GM18519 (cell line): ENCODE results near the gene UMAD1.
"Not testable (repeated sequence)": the region's sequence is repeated elsewhere in the genome, so short reads cannot be mapped to it uniquely, and the experiment has no call there.

Experiments
- ATAC-seq: cut with Tn5 transposase; IDR thresholded peaks from one replicate; pipeline ENCODE4 v1.9.1; 2021; ENCODE audit warnings: mild to moderate bottlenecking, moderate library complexity; ENCODE audit not compliant: unreplicated experiment, low FRiP score

Gene UMAD1

DNA sequence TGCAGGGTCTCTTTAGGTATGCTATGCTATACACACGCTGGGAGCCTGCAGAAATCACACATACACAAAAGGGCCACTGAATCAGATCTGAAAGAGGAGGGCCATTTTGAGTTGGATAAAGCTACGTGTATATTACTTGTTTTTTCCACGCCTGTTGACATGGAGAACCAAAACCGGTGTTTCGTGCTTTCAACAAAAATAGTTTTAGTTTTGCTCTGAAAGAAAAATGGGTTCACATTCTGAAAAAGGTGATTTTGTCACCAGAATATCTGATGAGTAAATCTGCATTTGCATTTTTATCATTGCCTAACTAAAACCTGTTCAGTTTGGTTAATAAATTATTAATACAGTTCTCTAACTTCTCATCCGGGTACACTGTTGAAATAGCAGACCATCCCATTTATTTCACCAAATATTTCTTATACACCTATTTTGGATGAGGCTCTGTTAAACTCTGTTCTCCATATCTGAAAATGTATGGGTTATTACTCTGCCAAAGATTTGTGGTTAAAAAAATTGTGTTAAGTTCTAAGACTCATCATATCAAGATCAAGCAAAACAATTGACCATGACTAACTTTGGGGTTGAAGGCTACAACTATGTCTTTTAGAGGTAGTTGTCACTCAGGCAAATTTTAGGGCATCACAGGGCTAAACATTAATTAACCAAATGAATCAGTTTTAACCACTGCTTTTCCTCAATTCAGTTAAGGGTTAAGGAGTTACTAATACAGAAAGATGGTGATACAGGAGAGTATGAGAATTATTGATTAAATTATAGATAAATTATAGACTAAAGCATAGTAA is 179.1 kb downstream of the UMAD1 start:
- ATAC-seq, result no peak

DNA sequence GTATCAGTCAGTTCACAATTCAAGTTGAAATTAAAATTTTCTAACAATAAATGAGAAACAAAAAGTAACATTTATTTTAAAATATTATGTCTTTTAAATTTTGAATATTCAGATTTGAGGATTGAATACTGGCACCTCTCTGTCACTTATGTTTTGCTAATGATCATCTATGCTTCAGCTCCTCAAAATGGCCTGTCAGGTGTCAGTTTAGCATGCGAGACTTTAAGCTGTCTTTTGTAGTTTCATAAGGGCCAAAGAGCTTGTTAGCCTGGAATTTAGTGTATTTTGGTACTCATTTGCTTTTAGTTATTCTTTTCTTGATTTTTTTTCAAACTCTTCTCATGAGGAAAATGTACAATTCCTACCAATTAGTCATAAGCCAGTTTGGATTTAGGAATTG is 179.9 kb downstream of the UMAD1 start:
- ATAC-seq, result no peak

DNA sequence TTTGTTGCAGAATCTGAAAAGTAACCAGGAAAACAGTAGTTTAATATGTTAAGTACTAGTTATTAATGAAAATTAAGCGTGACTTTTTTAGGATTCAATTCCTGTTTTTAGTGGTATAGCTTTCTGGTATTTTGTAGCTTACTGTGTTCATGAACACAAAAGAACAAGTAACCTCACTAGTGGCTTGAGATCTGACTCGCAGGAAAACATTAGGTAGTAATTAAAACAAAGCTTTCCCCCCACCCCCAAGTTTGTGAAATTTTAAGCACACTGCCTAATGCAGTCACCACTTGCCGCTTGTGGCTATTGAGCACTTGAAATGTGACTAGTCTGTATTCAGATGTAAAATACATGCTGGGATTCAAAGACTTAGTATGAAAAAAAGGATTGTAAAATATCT is 180.4 kb downstream of the UMAD1 start:
- ATAC-seq, result no peak

DNA sequence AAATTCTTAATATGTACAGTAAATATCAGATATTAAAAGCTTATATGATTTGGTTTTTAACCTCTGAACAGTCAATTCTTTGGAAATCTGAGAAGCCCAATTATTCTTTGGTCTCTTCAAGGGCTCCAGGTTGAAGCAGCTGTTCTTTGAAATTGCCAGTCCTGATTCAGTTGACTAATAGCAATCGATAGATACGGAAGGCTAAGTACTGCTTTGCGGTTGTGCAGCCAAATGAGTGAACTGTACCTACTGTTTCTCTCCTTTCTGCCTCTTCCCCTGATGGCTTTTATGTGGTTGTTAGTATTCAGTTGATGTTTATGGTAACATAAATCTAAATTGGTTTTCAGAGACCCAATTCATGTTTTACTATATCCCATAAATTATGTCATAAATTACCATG is 181.0 kb downstream of the UMAD1 start:
- no peak for ATAC-seq

DNA sequence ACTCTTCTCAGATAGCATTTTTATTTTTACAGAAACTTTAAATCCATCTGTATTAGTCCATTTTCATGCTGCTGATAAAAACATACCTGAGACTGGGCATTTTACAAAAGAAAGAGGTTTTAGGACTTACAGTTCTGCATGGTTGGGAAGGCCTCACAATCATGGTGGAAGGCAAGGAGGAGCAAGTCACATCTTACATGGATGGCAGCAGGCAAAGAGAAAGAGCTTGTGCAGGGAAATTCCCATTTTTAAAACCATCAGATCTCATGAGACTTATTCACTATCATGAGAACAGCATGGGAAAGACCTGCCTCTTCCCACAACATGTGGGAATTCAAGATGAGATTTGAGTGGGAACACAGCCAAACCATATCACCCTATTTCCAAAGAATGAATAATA is 184.7 kb downstream of the UMAD1 start:
- not testable (repeated sequence) for ATAC-seq

DNA sequence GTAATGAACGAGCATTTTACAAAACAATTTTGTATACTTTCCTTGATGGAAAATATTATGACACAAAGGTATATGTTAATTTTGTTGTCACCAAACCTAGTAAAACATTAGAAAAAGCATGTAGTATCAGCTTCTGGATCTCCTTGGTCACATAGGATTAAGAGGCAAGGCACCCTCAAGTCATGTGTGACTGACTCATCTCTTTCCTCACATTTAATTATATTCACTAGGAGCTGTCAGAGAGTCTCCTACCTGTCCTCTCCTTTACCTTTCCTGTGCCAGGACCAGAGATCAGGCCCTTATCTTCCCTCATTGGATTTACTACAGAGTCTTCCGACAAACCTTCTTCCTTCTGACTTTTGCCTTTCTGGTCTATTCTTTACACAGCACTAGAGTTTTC is 189.1 kb downstream of the UMAD1 start:
- ATAC-seq, result no peak

DNA sequence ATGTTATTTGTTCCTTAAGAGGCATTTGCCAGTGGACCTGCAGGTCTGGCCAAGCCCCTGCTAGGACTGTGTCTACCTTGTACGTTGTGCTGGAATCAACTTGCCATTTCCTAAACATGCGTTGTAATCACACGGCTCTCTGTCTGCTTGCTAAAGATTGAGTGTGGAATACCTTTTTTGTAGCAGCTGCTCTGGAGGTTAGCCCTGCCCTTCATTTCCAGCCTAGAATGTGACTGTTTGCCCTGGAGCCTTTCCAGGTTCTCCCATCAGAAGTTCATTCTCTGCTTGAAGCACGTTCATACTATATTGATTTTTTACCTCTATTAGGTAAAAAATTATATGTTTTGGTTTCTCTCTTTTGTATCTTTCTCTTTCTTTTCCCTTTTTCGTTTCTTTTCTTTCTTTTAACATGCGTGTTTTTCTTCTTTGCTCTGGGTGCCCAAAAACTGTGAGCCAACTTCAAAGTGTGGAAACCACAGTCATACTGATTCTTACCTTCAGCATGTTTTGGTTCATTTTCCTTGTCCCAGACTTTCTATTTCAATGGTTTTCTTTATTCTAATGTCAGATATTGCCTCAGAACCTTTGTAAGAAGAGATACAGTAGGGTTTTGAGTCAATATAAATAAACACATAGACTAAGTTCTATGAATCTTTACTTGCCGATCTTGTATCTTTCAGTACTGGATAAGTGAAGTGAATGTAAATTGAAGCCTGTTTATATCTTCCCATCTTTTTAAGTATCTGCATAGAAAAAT is 189.7 kb downstream of the UMAD1 start:
- ATAC-seq, result no peak

DNA sequence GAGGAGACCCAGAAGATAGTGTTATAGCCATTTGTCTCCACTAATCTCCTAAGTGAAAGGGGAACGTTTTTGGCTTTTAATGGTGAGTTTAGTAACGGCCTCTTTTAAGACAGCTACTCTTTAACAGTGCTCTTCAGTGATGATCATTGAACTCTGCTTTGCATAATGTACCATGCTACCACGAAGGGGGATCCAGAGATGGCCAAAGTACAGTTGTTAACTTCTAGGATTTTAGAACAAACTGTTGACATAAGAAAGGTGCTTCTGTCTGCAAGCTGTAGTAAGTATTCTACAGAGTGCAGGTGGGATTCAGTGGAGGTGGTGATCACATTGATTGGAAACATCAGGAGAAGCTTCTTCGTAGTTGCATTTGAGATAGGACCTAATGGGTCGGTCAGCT is 192.0 kb downstream of the UMAD1 start:
- ATAC-seq, result no peak

DNA sequence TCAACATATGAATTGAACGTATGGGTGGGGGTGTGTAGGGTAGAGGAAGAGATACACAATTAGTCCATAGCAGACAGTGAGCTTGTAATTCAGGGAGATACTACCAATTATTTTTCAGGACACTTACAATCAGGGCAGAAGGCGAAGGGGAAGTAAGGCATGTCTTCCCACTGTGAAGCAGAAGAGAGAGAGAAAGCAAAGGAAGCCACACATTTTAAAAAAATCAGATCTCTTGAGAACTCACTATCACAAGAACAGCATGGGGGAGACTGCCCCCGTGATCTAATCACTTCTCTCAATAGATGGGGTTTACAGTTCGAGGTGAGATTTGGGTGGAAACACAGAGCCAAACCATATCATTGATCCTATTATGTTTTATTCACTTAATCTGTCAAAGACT is 194.2 kb downstream of the UMAD1 start:
- ATAC-seq, result no peak

DNA sequence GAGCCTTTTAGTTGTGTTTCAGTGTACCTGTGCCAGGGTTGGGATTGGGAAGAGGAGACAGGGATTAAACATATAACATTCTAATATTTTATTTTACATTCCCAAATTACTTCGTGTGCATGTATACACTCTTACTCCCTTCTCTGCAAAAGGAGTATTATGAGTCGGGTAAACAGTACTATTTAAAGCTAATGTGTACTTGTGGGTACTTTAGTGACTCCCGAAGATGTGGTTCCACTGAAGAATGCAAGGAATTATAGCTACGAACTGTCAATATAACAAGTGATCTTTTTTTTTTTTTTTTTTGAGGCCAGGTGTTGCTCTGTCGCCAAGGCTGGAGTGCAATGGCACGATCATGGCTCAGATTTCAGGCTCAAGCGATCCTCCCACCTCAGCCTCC is 200.5 kb downstream of the UMAD1 start:
- no peak for ATAC-seq

DNA sequence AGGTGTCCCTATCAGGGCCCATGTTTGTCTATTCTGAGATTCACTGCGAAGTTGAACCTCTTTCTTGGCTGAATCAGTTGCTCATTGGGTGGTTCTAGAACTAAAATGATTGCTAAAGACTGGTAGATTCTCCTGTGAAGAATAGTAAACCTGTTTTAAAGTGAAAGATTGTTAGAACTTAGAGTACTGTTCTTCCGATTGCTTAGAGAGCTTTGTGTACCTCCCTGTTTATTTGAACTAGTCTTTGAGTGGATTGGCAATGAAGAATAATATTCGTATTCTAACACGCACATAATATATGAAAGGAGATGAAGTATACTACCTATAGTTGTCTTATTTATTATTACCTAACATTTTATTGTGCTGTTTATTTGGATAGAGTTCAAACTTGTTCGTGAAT is 202.7 kb downstream of the UMAD1 start:
- no peak for ATAC-seq

DNA sequence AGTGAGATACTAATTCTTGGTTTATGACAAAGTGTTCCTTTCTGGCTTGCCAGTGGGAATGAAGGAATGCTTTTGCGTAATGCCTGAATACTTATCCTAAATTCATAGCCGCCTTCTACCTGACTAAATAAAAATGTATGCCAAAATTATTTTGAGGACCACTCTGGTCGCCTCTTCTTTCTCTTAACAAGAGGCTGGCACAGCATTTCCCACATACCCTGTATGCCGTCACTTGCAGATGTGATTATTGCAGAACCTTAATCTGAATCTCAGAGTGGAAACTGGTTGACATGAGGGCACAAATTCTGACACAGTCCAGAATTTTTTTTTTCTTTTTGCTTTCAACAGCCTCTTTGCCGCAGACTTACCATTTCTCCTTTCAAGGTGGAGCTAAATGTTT is 203.4 kb downstream of the UMAD1 start:
- ATAC-seq, result no peak

DNA sequence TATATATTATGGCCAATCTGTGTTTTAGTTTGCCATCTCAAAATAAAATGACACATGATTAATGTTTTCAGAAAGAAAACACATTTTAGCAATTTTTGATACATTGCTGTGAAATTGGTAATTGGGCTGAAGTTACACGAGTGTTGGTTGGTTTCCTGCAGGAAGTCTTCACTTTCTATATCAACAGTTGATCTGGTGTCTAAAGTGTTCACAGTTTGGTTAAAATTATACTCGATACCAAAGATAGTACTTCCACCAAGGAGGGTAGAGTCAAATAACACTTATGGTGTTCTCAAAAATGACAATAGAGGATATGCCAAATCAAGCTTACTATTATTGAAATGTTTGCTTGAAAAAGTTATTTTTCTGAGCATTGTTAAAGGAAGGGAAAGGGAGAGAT is 207.7 kb downstream of the UMAD1 start:
- ATAC-seq, result no peak

DNA sequence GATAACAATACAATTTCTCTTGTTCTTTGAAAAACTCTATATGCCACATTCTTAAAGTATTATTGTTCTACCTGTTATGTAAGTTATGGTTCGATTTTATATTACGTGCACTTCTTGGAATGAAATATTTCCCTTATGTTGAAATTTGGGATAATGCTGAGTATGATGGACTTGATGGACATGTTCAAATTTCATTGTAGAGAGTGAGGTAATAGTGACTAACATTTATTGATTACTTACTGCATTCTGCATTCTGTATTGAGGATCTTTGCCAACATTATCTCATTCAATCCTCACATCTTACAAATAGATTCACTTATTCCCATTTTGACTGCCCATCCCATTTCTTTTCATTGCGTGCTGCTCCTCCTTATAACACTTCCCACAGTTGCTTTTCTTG is 208.3 kb downstream of the UMAD1 start:
- no peak for ATAC-seq

DNA sequence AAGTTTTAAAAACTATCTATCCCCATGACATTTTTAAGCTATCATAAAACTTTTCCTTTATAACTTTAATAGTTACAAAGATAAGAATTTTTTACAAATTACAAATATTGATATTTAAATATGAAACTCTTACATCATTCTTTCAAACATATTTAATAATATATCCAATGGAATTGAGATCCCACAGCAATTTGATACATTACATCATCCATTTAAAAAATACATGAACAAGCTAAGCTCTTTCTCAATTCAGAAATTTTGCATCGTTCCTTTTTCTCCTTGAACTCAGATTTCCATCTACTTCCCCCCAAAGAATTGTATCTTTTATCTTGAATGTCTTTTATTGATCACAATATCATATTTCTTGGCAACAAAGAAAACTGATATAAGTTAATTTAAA is 209.6 kb downstream of the UMAD1 start:
- no peak for ATAC-seq

DNA sequence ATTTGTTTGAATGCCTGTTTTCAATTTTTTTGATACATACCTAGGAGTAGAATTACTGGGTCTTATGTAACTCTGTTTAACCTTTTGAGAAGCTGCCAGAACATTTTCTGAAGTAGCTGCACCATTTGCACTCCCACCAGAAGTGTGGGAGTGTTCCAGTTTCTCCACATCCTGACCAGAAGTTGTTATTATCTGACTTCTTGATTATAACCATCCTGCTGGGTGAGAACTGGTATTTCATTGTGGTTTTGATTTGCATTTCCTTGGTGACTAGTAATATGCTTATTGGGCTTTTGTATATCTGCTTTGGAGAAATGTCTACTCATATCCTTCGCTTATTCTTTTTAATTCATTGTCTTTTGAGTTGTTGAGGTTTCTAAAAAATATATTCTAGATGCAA is 210.8 kb downstream of the UMAD1 start:
- ATAC-seq, result no peak

DNA sequence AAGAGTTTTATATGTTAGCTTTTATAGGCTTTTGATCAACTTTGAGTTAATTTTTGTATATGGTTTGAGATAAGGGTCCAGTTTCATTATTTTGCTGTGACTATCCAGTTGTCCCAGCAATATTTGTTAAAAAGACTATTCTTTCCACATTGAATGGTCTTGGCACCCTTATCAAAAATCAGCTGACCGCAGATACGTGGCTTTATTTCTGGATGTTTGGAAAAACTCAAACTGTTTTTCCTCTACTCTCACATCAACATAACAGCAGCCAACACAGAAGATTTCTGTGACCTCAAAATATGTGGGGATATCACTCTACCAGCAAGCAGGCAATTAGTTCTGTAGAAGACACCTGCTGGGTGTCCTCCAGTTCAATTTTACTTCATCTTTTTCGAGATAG is 211.4 kb downstream of the UMAD1 start:
- no peak for ATAC-seq

DNA sequence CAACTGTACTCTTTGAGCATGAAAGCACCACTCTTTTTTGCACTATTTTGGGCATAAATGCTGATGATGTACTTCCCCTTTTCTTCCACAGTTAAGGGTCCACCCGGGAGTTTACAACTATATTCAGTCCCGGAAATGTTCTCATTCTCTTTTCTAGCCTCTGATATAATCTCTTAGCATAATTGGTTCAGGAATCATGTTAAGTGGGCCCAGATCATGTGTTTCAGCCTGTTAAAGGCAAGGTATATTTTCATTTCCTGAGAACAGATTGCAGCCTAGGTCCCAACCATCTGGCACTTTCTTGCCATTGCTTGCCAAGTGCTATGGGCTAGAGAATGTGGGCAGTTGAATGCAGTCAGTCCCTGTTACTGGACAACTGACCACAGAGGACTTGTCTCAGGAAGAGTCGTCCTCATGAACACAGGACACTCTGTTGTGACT is 216.6 kb downstream of the UMAD1 start:
- no peak for ATAC-seq

DNA sequence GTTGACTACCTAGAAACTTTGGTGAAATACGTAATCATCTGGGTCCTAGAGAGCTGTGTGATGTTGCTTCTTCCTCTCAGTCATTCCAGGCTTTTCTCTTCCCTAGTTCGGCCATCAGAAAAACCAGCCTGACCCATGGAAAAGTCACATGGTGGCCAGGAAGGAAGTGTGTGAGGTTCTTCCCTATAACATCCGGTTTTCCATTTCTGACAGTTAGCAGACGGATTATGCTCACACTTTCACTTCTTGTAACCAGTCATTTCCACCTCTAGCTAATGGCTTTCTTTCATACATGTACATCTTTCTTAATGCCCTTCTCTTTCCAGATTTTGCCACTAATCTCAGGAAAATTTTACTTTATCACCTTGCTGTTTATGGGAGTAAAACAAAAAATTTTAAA is 218.0 kb downstream of the UMAD1 start:
- no peak for ATAC-seq

DNA sequence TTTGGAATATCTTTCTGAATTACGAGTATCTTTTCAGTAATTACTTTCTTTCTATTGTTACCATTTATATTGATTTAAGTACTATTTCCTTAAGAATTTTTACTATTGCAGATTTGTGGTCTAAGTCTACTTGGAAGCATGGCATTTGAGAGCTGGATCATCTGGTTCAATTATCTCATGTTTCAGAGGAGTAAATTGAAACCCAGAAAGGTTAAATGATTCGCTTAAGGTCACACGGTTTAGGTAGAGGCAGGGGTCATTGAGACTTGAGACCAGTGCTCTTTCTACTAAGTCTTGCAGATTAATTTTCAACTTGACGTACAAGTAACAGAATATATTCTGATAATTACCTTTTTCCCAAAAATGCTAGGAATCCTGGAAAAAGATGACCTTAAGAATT is 218.9 kb downstream of the UMAD1 start:
- no peak for ATAC-seq

DNA sequence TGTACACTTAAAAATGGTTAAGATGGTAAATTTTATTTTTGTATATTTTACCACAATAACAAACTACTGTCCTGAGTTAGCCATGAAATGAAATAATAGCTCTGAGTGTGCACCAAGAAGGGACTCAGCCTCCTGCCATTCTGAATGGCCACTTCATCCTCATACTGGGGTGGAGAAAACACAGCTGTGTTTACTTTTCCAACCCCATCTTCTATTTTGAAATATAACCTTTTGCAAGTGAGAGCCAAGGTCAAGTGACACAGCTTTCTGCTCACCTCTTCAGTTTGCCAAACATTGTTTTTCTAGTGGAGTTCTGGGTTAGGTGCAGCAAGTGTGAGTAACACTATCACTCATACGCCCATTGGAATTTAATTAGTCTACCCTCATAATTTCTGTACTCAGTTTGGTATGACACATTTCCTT is 220.7 kb downstream of the UMAD1 start:
- no peak for ATAC-seq

DNA sequence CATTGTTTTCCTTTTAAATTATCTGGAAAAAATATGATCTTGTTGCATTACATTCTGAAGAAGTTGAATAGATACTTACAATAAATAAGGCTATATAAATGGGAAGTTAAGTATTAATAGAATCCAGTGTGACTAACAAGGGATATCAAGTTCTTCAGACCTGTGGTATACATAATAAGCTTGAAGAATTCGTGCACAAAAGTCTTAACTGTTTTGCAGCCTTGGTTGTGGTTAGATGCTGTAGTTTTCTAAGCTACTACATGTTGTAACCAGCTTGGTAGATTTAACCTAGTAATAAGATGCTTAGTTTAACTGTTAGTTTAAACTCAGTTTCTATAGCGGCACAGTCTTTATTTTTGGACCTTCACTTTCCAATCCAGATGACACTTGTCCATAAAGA is 221.8 kb downstream of the UMAD1 start:
- no peak for ATAC-seq
